ENCODE results near the gene SLC25A12. TPM values are rescaled to one million over a fixed set of nuclear protein-coding genes. Genes with fewer than 3 reads are reported as not detected.

Gene SLC25A12
- total and polyA plus RNA-seq, 12 donors, result 9.2 to 26.0 (median 21.0) TPM

DNA sequence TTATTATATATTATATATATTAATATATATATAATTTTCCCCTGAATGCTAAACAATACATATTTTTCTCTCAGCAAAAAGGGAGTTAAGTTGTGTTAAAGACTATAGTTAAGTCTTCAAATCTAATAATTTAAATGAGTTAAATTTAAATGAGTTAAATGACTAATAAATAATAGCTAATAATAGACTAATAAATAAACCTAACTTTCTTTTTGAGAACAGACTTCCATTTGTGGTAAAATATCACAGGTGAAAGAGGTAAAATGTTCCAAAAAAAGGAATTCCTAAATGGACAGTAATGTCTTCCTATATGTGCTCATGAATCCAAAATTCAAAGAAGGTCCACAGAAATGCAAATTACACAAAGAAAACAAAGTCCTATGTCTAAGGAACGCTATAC lies 74.6 kb downstream of the SLC25A12 start:
- no peaks in the 10 kb centered on the region for H3K4me1 ChIP-seq (replicated peaks in 1 of 2)
- 93 to 100% (median 98%) methylated on average over 1 of the region's 1 CpG for WGBS, 4 donors
- no peaks in the 10 kb centered on the region for H3K9me3 ChIP-seq (replicated peaks in 1 of 3)
- H3K4me3 ChIP-seq, result no peak overlapping the region
- intact Hi-C loops (cut with DNase I), result loop anchor here (10.0 kb wide), 1 partner anchor 285 kb away; the partner anchor contains the start of gene DLX2 (in 2 of the 2)
- no peaks in the 10 kb centered on the region for H3K27me3 ChIP-seq
- no peaks in the 10 kb centered on the region for H3K36me3 ChIP-seq (replicated peaks in 1 of 2)
- TF ChIP-seq POLR2A (IDR thresholded peaks at IDR 0.05), result no peak
- TF ChIP-seq, protein P1, sequence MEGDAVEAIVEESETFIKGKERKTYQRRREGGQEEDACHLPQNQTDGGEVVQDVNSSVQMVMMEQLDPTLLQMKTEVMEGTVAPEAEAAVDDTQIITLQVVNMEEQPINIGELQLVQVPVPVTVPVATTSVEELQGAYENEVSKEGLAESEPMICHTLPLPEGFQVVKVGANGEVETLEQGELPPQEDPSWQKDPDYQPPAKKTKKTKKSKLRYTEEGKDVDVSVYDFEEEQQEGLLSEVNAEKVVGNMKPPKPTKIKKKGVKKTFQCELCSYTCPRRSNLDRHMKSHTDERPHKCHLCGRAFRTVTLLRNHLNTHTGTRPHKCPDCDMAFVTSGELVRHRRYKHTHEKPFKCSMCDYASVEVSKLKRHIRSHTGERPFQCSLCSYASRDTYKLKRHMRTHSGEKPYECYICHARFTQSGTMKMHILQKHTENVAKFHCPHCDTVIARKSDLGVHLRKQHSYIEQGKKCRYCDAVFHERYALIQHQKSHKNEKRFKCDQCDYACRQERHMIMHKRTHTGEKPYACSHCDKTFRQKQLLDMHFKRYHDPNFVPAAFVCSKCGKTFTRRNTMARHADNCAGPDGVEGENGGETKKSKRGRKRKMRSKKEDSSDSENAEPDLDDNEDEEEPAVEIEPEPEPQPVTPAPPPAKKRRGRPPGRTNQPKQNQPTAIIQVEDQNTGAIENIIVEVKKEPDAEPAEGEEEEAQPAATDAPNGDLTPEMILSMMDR (IDR thresholded peaks at IDR 0.05), result no peak
- no peak for DNase-seq
- H3K27ac ChIP-seq, result no peak overlapping the region

GRCh38 chr2:171814883-171815282 lies 79.2 kb downstream of the SLC25A12 start:
- Histone ChIP-seq H3K4me1 (replicated peaks in 1 of 2) (no peaks in the 10 kb centered on the region), H3K9me3 (replicated peaks in 1 of 3) (no peaks in the 10 kb centered on the region), H3K27me3 (no peaks in the 10 kb centered on the region), H3K4me3 (no peak overlapping the region), H3K36me3 (replicated peaks in 1 of 2) (no peaks in the 10 kb centered on the region), H3K27ac (peak overlapping the region in 1 of 5 donors; percentile 48)
- 80 to 89% (median 86%) methylated on average over 5 of the region's 5 CpGs for WGBS, 4 donors
- peak in 1 of 7 donors; percentile 59 for DNase-seq
- TF ChIP-seq, protein P1 (IDR thresholded peaks at IDR 0.05), result no peak
- no peak for TF ChIP-seq POLR2A (IDR thresholded peaks at IDR 0.05)
- intact Hi-C loops (cut with DNase I), result loop anchor here (10.0 kb wide), 1 partner anchor 290 kb away; the partner anchor contains the start of gene DLX2 (in 2 of the 2)

DNA sequence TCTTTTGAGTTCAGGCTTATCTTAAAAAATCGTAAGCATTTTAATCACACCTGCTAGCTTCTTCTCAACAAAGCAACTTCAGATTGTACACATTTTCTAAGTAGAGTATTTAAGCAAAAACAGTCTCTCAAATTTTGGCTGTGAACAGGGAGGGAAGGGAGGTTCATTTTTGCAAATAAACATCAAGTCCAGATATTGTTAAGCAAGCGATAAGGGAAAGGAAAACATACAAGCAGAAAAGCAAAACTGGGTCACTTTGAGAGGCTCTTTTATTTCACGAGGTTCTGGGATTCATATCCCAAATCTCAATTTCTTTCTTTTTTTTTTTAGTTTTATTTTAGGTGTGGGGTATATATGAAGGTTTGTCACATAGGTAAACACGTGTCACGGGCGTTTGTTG lies 79.9 kb downstream of the SLC25A12 start:
- Histone ChIP-seq H3K36me3 (replicated peaks in 1 of 2) (no peaks in the 10 kb centered on the region), H3K4me3 (no peak overlapping the region), H3K27ac (no peak overlapping the region), H3K27me3 (no peaks in the 10 kb centered on the region), H3K4me1 (replicated peaks in 1 of 2) (no peaks in the 10 kb centered on the region), H3K9me3 (replicated peaks in 1 of 3) (no peaks in the 10 kb centered on the region)
- no peak for DNase-seq
- intact Hi-C loops (cut with DNase I), result loop anchor here (10.0 kb wide), 1 partner anchor 291 kb away; the partner anchor contains the start of gene DLX2 (in 2 of the 2)
- TF ChIP-seq POLR2A (IDR thresholded peaks at IDR 0.05), result no peak
- TF ChIP-seq, protein P1 (IDR thresholded peaks at IDR 0.05), result no peak
- WGBS, 4 donors, result 75 to 82% (median 77%) methylated on average over 6 of the region's 6 CpGs

GRCh38 chr2:171813729-171814128 lies 80.3 kb downstream of the SLC25A12 start:
- TF ChIP-seq, protein P1 (IDR thresholded peaks at IDR 0.05), result no peak
- no peak for TF ChIP-seq POLR2A (IDR thresholded peaks at IDR 0.05)
- Histone ChIP-seq H3K4me1 (replicated peaks in 1 of 2) (no peaks in the 10 kb centered on the region), H3K4me3 (no peak overlapping the region), H3K27me3 (no peaks in the 10 kb centered on the region), H3K9me3 (replicated peaks in 1 of 3) (no peaks in the 10 kb centered on the region), H3K36me3 (replicated peaks in 1 of 2) (no peaks in the 10 kb centered on the region), H3K27ac (no peak overlapping the region)
- DNase-seq, result no peak
- WGBS, 4 donors, result 92 to 95% (median 94%) methylated on average over 5 of the region's 5 CpGs
- intact Hi-C loops (cut with DNase I), result loop anchor here (10.0 kb wide), 1 partner anchor 291 kb away; the partner anchor contains the start of gene DLX2 (in 2 of the 2)

All from adrenal gland (tissue), 12 donors.